DMS114 treated with DMSO at 0.1 percent for 48 hours (cell line): ENCODE data around the gene WDR46.
A peak's percentile ranks its signal among the peaks of the same experiment; 100 is the strongest.
"Not testable (repeated sequence)": the region's sequence is repeated elsewhere in the genome, so short reads cannot be mapped to it uniquely, and the experiment has no call there.

ENCODE experiments used
- DNase-seq: peaks from one replicate; lab custom pipeline; 2025; ENCODE audit not compliant: unreplicated experiment; lab: John Stamatoyannopoulos, UW

The WDR46 gene

DNA sequence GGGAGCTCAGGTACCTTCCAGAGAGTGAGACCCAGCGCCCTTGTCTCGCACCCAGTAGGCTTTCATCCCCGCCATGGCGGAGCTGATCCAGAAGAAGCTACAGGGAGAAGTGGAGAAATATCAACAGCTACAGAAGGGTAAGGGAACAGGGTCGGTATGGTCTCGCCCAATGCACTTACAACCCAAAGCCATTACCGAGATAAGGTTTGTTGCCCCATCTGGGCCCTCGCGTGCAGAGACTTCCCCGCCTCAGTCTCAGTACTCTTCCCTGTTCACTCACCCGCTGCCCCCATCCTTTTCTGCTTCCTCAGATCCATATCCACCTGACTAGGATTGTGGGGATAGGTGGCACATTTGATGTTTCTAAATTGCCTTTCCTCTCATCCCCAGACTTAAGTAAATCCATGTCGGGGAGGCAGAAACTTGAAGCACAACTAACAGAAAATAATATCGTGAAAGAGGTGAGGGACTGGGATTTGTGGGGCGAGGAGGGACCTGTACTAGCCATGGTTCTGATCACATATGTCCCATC, 811 bp upstream of the WDR46 start:
- DNase-seq: no peak

DNA sequence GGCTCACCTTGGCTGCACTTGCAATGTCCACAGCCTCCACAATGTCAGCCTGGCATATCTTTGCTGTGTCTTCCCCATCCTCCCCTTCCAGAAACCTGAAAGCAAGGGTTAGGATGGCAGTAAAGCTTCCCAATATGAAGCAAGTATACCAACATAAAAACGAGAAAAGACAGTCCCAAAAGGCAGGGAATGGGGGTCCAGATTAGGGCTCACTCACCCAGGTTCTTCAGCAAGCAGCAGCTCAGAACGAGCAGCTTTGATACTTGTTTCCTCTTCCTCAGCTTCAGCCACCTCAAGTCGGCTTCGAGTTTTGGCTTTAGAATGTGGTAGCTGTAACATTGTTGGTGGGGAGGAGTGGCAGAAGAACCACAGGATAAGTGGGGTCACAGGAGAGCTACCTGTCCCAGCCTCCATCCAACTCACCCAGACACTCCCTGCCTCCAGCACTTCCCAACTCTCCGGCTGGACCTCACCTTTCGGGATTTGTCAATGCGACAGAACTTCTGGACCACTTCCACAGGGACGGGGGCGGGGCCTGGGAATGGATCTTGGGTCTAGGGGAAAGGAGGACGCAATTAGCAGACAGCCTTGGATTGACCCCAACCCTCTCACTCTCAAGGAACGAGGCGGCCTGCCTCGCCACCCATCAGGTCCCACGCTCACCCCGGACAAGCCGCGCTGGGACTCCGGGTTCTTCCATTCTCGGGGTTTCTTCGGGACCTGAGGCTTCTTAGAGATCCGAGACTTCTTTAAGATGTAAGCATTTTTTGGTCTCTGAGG, 708 bp downstream of the WDR46 start:
- no peak for DNase-seq

DNA sequence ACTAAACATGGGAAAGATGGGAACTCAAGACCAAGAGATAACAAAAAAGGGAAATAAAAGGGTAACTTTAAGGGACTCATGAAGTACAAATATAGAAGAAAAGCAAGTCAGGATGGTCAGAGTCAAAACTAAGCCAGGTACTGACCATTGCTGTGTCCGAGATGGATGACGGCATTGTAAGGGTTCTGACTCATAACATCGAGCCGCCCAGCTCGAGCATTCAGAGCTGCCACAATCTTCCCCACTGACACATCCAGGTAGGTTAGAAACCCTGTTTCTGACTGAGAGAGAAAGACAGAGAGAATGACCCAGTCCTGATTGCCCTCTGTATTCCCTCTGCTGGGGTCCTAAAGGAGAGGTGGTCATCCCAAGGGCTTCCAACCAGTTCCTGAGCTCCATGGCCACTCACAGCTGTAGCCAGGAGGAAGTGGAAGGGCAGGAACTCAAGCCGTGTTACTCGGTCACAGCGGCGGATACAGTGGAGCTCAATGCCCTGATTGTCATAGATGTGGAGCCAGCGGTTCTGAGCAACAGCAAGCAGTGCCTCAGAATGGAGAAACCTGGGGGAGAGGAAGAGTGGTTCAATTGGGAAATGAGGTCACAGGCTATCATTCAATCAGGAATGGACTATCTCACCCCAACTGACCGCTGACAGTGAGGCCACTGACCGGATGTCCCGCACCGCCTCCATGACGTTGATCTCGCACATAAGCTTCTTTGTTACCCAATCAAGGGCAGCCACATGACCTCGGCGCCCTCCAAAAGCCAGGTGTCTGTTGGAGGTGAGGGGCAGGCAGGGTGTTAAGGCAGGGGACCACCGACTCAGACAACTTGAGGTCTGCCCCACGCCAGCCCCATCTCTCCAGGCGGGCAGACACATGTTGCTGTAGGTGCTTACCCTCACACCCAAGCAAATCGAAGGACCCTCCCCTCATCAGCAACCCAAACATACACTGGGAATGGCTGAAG, 1.8 kb downstream of the WDR46 start:
- DNase-seq: no peak

DNA sequence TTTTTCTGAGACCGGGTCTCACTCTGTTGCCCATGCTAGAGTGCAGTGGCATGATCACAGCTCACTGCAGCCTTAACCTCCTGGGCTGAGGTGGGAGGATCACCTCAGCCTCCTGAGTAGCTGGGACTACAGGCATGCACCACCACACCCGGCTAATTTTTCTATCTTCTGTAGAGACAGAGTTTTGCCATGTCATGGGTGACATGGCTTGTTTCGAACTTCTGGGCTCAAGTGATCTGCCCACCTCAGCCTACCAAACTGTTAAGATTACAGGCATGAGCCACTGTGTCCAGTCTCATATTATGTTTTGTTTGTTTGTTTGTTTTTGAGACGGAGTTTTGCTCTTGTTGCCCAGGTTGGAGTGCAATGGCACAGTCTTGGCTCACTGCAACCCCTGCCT, 3.8 kb downstream of the WDR46 start:
- not testable (repeated sequence) for DNase-seq

DNA sequence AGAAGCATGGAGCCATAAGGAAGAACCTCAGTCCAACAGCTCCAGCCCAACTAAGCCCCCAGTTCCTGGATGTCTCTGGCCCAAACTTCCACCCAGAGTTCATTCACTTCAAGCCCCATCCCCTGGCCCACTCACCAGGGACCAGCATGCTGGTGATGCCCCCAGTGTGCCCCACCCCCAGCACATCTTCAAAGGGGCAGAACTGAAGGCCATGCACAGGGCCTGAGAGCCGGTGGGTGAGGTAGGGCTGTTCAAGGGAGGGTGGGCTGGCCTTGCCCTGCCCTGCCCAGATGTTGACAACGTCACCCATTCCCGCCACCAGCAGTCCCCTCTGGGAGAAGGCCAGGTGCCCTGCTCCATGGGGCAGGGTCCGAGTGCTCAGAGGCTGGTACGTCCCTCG, 8.5 kb downstream of the WDR46 start:
- DNase-seq: no peak

DNA sequence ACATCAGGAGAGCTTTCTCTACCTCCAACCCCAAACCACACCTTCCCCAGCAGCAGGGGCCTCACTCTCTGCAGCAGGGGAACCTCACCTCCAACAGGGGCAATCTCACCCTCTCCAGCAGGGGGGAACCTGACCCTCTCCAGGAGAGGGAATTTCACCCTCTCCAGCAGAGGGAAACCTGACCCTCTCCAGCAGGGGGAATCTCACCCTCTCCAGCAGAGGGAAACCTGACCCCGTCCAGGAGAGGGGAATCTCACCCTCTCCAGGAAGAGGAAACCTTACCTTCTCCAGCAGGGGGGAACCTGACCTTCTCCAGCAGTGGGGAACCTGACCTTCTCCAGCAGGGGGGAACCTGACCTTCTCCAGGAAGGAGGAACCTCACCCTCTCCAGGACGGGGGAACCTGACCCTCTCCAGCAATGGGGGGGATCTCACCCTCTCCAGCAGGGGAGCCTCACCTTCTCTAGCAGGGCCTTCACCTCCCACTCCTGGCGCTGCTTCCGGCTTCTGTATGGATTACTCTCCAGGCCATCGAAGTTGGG, 9.0 kb downstream of the WDR46 start:
- DNase-seq: peak; percentile 78

DNA sequence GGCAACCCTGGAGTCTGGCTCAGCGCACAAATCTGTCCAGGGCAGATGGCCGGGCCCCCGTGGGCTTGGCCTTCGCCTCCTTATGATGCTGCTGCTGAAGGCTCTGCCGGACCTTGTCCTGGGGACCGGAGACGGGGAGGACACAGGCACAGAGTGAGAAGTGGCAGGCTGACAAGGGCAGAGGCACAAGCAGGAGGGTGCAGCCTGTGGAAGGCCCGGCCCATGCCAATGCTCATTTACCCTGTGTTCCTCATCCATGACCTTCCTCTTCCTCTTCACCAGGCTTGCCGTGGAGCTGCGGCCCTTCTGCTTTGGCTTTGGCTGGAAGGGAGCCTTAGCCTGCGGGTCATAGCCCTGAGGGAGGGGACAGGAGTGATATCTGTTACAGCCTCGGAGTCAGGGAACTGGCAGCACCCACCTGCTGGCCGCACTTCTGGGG, 9.8 kb downstream of the WDR46 start:
- no peak for DNase-seq

DNA sequence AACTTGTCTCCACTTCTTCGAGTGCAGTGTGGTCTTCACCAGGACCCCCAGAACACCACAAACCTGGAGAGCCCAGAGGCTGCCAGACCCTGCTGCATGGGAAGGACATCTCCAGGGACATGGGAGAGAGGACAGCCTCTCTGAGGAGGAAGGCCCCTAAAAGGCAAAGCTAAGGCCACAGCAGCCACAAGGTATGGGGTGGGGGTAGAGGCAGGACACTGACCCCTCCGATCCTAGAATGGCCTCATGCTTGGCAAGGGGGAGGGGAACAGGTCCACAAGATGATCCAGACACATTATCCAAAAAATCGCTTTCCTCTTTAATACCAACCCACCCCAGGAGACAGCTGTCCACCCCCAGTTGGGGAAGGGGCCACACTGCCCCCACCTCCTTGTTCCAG, 10.2 kb downstream of the WDR46 start:
- DNase-seq: no peak

DNA sequence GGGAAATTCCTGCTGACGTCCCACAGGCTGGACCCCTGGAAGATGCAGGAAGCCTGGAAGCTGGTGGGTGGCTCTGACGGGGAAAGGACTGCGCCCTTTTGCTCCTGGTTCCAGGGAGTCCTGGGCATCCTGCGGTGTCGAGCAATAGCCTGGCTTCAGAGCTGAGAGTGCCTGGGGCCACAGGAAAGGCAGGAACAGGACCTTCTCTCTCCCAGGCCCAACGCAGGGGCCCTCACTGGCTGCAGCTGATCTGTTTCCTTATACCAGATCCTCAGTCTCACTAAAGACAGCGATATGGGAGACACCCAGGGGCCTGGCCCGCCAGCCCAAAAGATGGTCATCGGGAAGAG, 10.7 kb downstream of the WDR46 start:
- peak; percentile 36 for DNase-seq

DNA sequence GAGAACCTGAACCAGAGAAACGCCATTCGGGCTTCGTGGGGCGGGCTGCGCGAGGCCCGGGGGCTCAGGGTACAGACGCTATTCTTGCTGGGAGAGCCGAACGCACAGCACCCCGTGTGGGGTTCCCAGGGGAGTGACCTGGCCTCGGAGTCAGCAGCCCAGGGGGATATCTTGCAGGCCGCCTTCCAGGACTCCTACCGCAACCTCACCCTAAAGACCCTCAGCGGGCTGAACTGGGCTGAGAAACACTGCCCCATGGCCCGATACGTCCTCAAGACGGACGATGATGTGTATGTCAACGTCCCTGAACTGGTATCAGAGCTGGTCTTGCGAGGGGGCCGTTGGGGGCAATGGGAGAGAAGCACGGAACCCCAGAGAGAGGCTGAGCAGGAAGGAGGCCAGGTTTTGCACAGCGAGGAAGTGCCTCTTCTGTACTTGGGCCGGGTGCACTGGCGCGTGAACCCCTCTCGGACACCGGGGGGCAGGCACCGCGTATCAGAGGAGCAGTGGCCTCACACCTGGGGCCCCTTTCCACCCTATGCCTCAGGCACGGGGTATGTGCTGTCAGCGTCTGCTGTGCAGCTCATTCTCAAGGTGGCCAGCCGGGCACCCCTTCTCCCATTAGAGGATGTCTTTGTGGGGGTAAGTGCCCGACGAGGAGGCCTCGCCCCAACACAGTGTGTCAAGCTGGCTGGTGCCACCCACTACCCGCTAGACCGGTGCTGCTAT, 11.2 kb downstream of the WDR46 start:
- no peak for DNase-seq

DNA sequence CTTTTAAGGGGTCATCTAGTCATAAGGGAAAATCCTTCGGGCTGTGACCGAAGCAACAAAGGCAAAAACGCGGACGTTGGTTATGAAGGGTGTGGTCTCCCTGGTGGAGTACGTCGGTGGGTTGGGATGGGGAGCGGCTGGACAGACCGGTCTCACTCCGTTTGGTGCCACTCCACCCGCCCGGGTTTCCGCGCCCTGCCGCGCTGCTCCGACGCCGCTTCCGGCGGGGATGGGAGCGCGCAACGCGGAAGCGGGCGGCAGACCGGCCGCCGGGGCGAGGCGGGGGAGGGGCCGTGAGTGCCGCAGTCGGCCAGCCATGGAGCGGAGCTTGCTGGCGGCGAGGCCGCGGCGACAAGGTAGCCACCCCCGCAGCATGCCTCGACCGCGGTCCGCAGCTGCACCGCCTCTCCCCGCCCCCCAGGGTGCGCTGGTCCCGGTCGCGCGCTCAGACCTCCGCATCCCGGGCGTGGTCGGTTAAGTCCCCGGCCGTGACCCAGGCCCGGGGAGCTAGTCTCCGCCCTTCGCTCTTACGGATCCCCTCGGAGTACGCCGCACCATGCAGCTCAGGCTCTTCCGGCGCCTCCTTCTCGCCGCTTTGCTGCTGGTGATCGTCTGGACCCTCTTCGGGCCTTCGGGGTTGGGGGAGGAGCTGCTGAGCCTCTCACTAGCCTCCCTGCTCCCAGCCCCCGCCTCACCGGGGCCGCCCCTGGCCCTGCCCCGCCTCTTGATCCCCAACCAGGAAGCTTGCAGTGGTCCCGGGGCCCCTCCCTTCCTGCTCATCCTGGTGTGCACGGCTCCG, 12.0 kb downstream of the WDR46 start, which contains the start of gene B3GALT4:
TSS of gene B3GALT4 (plus strand) at position 260 of the 799 bp plus-strand sequence. CDS start at position 557, 297 bp downstream.
- peak; percentile 87 for DNase-seq

DNA sequence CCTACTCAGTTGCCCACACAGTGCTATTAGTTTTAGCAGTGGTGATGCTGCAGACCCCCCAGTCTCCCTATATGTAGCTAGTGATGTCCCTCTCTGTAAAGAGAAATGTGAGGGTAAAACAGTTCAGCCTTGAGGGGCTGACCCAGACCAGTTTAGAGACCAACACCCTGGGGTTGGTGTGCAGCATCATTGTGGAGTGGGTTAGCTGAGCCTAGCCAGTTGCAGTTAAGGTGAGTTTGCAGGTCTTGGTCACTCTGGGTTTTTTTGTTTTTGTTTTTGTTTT, 12.5 kb downstream of the WDR46 start:
- peak; percentile 77 for DNase-seq

DNA sequence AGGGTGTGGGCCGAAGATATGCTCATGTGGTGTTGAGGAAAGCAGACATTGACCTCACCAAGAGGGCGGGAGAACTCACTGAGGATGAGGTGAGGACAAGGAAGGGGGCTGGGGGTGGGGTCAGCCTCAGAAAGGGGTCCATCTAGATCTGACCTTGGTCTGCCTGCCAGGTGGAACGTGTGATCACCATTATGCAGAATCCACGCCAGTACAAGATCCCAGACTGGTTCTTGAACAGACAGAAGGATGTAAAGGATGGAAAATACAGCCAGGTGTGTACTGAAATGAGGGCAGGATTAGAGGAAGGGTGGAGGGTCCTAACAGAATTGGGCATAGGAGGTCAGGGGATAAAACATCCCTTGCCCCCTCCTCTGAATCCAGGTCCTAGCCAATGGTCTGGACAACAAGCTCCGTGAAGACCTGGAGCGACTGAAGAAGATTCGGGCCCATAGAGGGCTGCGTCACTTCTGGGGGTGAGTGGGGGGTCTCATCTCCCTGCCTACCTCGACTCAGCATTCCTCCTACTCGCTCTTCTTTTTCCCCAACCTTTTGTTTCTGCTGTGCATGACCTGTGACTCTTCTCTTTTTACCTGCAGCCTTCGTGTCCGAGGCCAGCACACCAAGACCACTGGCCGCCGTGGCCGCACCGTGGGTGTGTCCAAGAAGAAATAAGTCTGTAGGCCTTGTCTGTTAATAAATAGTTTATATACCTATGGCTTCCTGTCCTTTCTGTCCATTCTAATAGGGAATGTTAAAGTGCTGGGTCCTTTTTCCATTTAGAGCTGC, 13.1 kb downstream of the WDR46 start:
- not testable (repeated sequence) for DNase-seq

DNA sequence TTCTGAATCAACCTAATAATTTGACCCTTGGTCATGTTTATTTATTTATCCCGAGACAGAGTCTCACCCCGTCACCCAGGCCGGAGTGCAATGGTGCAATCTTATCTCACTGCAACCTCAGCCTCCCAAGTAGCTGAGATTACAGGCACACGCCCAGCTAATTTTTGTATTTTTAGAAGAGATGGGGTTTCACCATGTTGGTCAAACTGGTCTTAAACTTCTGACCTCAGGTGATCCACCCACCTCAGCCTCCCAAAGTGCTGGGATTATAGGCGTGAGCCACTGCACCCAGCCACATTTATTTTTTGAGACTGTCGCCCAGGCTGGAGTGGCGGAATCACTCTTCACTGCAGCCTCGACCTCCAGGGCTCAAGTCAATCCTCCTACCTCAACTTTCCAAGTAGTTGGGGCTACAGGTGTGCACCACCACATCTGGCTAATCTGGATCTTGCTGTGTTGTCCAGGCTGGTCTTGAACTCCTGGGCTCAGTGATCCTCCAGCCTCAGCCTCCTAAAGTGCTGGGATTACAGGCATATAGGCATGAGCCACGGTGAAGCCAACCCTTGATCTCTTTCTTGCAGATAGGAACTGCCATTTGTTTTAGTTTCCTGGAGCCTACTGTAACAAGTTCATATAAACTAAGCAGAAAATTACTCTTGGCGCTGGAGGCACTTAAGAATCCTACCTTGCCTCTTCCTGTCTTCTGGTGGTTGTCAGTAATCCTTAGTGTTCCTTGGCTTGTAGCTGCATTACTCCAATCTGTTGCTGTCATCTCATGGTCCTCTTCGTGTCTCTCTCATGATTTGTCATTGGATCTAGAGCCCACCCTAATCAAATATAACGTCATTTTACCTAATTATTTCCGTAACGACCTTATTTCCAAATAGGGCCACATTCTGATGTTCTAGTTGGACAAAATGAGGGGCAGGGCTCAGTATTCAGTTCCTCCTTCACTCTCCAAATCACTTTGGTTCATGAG, 14.8 kb downstream of the WDR46 start:
- peak; percentile 20 for DNase-seq

DNA sequence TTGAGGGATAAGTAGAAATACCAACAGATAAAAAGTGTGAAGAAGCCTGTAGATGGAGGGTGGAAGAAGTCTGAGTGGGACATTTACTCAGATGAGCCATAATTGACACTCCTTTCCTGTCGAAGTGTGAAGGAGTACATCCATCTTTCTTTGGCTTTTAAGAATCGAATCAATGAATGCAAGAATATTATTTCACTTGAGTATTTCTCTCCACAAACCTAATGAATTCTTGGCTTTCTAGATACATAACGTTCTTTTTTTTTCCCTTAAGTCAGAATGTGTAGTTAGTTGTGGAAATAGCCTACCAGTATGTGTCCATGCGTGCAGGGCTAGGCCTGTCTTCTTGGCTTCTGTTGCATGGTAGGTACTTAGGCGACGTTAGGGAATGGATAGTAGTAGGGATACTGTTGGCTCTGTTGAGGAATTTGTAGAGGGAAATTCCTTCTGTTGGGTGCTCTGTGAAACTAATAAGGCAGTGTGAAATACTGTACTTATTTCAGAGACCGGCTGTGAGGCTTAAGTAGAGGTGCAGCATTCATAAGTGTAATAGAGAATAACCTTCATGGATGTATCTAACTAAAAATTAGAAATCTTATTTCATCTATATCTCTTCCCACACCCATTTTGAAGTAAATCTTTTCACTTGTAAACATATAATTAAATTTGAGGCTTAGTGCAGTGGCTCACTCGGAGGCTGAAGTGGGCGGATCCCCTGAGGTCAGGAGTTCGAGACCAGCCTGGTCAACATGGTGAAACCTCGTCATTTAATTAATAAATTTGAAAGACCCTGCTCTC, 15.7 kb downstream of the WDR46 start:
- peak; percentile 32 for DNase-seq

DNA sequence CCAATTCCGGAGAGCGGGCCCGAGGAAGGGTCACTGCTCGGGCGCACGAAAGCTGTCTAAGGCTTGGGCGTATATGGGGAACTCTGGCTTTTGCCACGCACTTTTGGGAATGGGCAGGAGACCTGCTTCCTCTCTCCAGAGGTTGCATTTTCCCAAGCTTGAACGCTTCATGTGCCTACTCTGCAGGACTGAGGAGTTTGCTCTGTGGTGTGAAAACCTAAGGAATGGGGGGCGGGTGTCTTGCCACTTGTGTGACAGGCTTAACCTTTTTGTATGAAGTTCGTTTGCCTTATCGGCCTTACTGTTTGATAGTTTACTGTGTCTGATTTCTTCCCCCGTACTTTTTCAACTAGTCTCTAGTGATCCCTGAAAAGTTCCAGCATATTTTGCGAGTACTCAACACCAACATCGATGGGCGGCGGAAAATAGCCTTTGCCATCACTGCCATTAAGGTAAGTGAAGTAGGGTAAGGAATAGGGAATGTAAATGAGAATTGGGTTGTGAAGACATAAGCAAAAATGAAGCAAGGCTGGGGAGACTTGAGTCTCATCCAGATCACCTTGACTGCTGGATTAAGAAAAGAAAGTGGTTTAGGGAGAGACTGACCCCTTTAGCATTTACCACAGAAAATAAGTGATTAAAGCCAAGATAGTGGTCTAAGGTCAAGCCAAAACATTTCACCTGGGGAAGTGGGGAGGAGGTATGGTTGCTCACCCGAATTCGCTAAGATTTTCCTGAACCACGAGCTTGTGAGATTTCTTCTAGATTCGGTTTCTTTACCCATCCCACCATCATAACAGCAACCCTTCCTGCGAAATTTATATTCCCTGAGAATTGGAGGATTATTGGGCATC, 16.5 kb downstream of the WDR46 start:
- DNase-seq: no peak
